Skeletal muscle tissue (tissue), 4 donors: ENCODE measurements around the gene ACAP2. TPM values are rescaled to one million over a fixed set of nuclear protein-coding genes. Genes with fewer than 3 reads are reported as not detected.

ENCODE experiments used
- H3K27ac ChIP-seq: one replicate; pipeline ENCODE4 v1.7.0; 2013; ENCODE audit warnings: mild to moderate bottlenecking, low read depth, low read length, inconsistent platforms
- H3K27me3 ChIP-seq, 3 donors: one replicate each; pipeline ENCODE4 v1.7.0; 2013; ENCODE audit warnings: low read length in 3 of 3; ENCODE audit not compliant: control insufficient read depth in 3 of 3, insufficient read depth in 3 of 3
- H3K36me3 ChIP-seq, 3 donors: one replicate each; pipeline ENCODE4 v1.7.0; 2013; ENCODE audit warnings: low read length in 3 of 3; ENCODE audit not compliant: control insufficient read depth in 3 of 3, insufficient read depth in 3 of 3
- H3K4me1 ChIP-seq, 3 donors: one replicate each; pipeline ENCODE4 v1.7.0; 2013; ENCODE audit warnings: low read length in 3 of 3, mild to moderate bottlenecking in 3 of 3; ENCODE audit not compliant: control insufficient read depth in 3 of 3, insufficient read depth in 3 of 3
- H3K4me3 ChIP-seq, 3 donors: one replicate each; pipeline ENCODE4 v1.7.0; 2013; ENCODE audit warnings: low read length in 3 of 3
- H3K9ac ChIP-seq, 3 donors: one replicate each; pipeline ENCODE4 v1.7.0; 2013; ENCODE audit warnings: low read length in 3 of 3, mild to moderate bottlenecking in 3 of 3, moderate library complexity in 2 of 3, low read depth in 1 of 3
- H3K9me3 ChIP-seq, 3 donors: one replicate each; pipeline ENCODE4 v1.7.0; 2013; ENCODE audit warnings: low read length in 3 of 3; ENCODE audit not compliant: control insufficient read depth in 3 of 3
- total RNA-seq: library from RNA; depleted of rRNA; stranded (reverse); fragments of >200 nt; gene quantifications from one replicate; pipeline ENCODE4 v1.2.3, GENCODE V29; 2014
- donor health status: Osteomylitis.

Gene ACAP2
- total RNA-seq, 1 donor from 2014 or later: 52.7 TPM

- no peak overlapping the region for H3K4me3 ChIP-seq
- H3K4me1 ChIP-seq: peaks cover 12 to 19% (median 17%) of the 10 kb centered on the region in 3 donors
- H3K9ac ChIP-seq: no peak overlapping the region
- no peak overlapping the region for H3K27ac ChIP-seq
- no peaks in the 10 kb centered on the region for H3K9me3 ChIP-seq
- no peaks in the 10 kb centered on the region for H3K27me3 ChIP-seq
- peaks cover 0 to 2% (median 0%) of the 10 kb centered on the region in 3 donors for H3K36me3 ChIP-seq
Measured at GRCh38 chr3:195250473-195251251, 192.2 kb downstream of the ACAP2 start.

GRCh38 chr3:195249858-195250464 lies 192.9 kb downstream of the ACAP2 start:
- H3K36me3 ChIP-seq: no peaks in the 10 kb centered on the region
- H3K27me3 ChIP-seq: no peaks in the 10 kb centered on the region
- no peak overlapping the region for H3K4me3 ChIP-seq
- H3K4me1 ChIP-seq: peaks cover 12 to 19% (median 17%) of the 10 kb centered on the region in 3 donors
- no peaks in the 10 kb centered on the region for H3K9me3 ChIP-seq
- no peak overlapping the region for H3K9ac ChIP-seq
- H3K27ac ChIP-seq: no peak overlapping the region

- Histone ChIP-seq H3K9ac (no peak overlapping the region), H3K27me3 (no peaks in the 10 kb centered on the region), H3K4me3 (no peak overlapping the region), H3K36me3 (no peaks in the 10 kb centered on the region), H3K9me3 (no peaks in the 10 kb centered on the region), H3K4me1 (peaks cover 11 to 19% (median 17%) of the 10 kb centered on the region in 3 donors), H3K27ac (no peak overlapping the region)
Measured at GRCh38 chr3:195249057-195249770, 193.6 kb downstream of the ACAP2 start.

- H3K9ac ChIP-seq: no peak overlapping the region
- H3K4me1 ChIP-seq: peaks cover 7 to 13% (median 13%) of the 10 kb centered on the region in 3 donors
- H3K27me3 ChIP-seq: no peaks in the 10 kb centered on the region
- H3K27ac ChIP-seq: no peak overlapping the region
- H3K36me3 ChIP-seq: no peaks in the 10 kb centered on the region
- H3K4me3 ChIP-seq: no peak overlapping the region
- H3K9me3 ChIP-seq: no peaks in the 10 kb centered on the region
Measured at GRCh38 chr3:195248281-195248680, 194.5 kb downstream of the ACAP2 start.

- no peaks in the 10 kb centered on the region for H3K36me3 ChIP-seq
Measured at GRCh38 chr3:195247863-195248189, 195.0 kb downstream of the ACAP2 start.

GRCh38 chr3:195247086-195247862 lies 195.5 kb downstream of the ACAP2 start:
- no peak overlapping the region for H3K9ac ChIP-seq
- H3K4me1 ChIP-seq: peaks cover 2 to 6% (median 3%) of the 10 kb centered on the region in 3 donors
- no peaks in the 10 kb centered on the region for H3K9me3 ChIP-seq
- H3K36me3 ChIP-seq: no peaks in the 10 kb centered on the region
- no peak overlapping the region for H3K27ac ChIP-seq
- no peaks in the 10 kb centered on the region for H3K27me3 ChIP-seq
- H3K4me3 ChIP-seq: no peak overlapping the region

More at GRCh38 chr3:195247863-195248189, 195.0 kb downstream of the ACAP2 start:
- Histone ChIP-seq H3K27ac (no peak overlapping the region), H3K9ac (no peak overlapping the region), H3K9me3 (no peaks in the 10 kb centered on the region), H3K27me3 (no peaks in the 10 kb centered on the region), H3K4me1 (peaks cover 4 to 9% (median 9%) of the 10 kb centered on the region in 3 donors), H3K4me3 (no peak overlapping the region)

GRCh38 chr3:195246581-195246995 lies 196.2 kb downstream of the ACAP2 start:
- H3K36me3 ChIP-seq: no peaks in the 10 kb centered on the region

GRCh38 chr3:195245531-195245951 lies 197.3 kb downstream of the ACAP2 start:
- Histone ChIP-seq H3K36me3 (no peaks in the 10 kb centered on the region), H3K4me3 (no peak overlapping the region), H3K4me1 (peaks cover under 1 to 5% (median 1%) of the 10 kb centered on the region in 3 donors), H3K27ac (no peak overlapping the region), H3K9ac (no peak overlapping the region), H3K9me3 (no peaks in the 10 kb centered on the region), H3K27me3 (no peaks in the 10 kb centered on the region)

More at GRCh38 chr3:195246581-195246995, 196.2 kb downstream of the ACAP2 start:
- peaks cover 2 to 6% (median 3%) of the 10 kb centered on the region in 3 donors for H3K4me1 ChIP-seq
- no peak overlapping the region for H3K9ac ChIP-seq
- H3K4me3 ChIP-seq: no peak overlapping the region
- H3K27me3 ChIP-seq: no peaks in the 10 kb centered on the region
- no peak overlapping the region for H3K27ac ChIP-seq
- no peaks in the 10 kb centered on the region for H3K9me3 ChIP-seq

GRCh38 chr3:195241592-195242355 lies 201.0 kb downstream of the ACAP2 start:
- no peaks in the 10 kb centered on the region for H3K27me3 ChIP-seq

More at GRCh38 chr3:195241592-195242355, 201.0 kb downstream of the ACAP2 start:
- Histone ChIP-seq H3K27ac (no peak overlapping the region), H3K9me3 (no peaks in the 10 kb centered on the region), H3K4me3 (no peak overlapping the region), H3K9ac (no peak overlapping the region), H3K4me1 (peaks cover 18 to 30% (median 19%) of the 10 kb centered on the region in 3 donors), H3K36me3 (no peaks in the 10 kb centered on the region)
